Mononuclear cell (primary cell): ENCODE measurements around the gene PLEKHN1. TPM values are rescaled to one million over a fixed set of nuclear protein-coding genes. Genes with fewer than 3 reads are reported as not detected.

Experiments used
- H3K27me3 ChIP-seq: 2 replicates; pipeline ENCODE4 v1.6.0; 2011; ENCODE audit warnings: low read length, control low read depth; ENCODE audit not compliant: insufficient read depth
- H3K4me1 ChIP-seq: 2 replicates; pipeline ENCODE4 v1.5.1; 2011; ENCODE audit warnings: mild to moderate bottlenecking, low read length, control low read depth; ENCODE audit not compliant: insufficient read depth
- H3K4me3 ChIP-seq: 2 replicates; pipeline ENCODE4 v1.5.1; 2011; ENCODE audit warnings: mild to moderate bottlenecking, low read length, moderate library complexity
- H3K9me3 ChIP-seq: 2 replicates; pipeline ENCODE4 v1.5.1; 2011; ENCODE audit warnings: low read depth, mild to moderate bottlenecking, control low read depth, low read length
- total RNA-seq: library from RNA; depleted of rRNA; stranded (reverse); fragments of >200 nt; gene quantifications from one replicate; pipeline ENCODE4 v1.2.3, GENCODE V29; 2012

PLEKHN1 gene, protein sequence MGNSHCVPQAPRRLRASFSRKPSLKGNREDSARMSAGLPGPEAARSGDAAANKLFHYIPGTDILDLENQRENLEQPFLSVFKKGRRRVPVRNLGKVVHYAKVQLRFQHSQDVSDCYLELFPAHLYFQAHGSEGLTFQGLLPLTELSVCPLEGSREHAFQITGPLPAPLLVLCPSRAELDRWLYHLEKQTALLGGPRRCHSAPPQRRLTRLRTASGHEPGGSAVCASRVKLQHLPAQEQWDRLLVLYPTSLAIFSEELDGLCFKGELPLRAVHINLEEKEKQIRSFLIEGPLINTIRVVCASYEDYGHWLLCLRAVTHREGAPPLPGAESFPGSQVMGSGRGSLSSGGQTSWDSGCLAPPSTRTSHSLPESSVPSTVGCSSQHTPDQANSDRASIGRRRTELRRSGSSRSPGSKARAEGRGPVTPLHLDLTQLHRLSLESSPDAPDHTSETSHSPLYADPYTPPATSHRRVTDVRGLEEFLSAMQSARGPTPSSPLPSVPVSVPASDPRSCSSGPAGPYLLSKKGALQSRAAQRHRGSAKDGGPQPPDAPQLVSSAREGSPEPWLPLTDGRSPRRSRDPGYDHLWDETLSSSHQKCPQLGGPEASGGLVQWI
- 0.10 TPM for total RNA-seq

DNA sequence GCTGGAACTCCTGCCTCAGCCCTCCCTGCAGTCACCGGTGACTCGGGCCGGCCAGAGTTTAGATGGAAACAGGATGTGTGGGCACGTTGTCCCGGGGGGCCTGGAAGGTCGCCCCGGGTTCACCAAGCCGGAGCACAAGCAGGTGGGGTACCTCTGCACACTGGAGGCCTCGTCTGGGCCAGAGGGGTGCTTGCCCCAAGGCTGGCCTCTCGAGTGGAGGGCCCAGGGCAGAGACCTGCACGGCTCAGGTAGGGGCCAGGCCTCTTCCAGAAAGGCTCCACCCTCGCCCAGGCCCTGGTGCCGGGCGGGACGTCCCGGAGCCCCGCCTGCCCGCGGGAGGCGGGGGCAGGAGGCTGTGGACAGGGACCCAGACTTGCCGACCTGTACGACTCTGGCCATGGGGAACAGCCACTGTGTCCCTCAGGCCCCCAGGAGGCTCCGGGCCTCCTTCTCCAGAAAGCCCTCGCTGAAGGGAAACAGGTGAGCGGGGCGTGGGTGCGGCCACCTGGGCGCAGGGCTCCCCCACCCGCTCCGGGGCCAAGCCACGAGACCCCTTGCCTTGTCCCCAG lies at the start of gene PLEKHN1:
Gene PLEKHN1 (plus strand): TSS at position 348 of the 569 bp plus-strand sequence. CDS start 50 bp downstream, at position 398.
- Histone ChIP-seq H3K4me1 (peaks cover 22% of the 10 kb centered on the region), H3K27me3 (peaks cover 3% of the 10 kb centered on the region), H3K9me3 (no peaks in the 10 kb centered on the region), H3K4me3 (peak within 1 kb of the TSS; percentile 46)

DNA sequence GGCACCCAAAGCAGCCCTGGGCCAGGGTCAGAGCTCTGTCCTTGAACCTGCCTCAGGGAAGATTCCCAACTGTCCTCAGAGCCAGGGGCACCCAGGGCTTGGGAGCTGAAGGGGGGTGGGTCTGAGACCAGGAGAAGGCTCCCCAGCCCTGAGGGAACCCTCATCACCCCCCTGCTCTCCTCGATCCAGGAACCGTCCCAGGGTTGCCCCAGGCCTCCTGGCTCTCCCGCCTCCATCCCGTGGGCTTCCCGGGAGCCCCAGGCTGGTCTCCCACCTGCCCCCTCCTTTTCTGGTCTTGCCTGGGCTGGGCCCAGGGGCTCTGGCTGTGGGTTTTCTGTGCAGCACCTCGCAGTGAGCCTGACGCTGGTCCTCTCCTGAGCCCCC lies 49.2 kb upstream of the PLEKHN1 start:
- peaks cover 9% of the 10 kb centered on the region for H3K4me1 ChIP-seq
- peaks cover 18% of the 10 kb centered on the region for H3K27me3 ChIP-seq
- no peaks in the 10 kb centered on the region for H3K9me3 ChIP-seq
- no peak overlapping the region for H3K4me3 ChIP-seq

DNA sequence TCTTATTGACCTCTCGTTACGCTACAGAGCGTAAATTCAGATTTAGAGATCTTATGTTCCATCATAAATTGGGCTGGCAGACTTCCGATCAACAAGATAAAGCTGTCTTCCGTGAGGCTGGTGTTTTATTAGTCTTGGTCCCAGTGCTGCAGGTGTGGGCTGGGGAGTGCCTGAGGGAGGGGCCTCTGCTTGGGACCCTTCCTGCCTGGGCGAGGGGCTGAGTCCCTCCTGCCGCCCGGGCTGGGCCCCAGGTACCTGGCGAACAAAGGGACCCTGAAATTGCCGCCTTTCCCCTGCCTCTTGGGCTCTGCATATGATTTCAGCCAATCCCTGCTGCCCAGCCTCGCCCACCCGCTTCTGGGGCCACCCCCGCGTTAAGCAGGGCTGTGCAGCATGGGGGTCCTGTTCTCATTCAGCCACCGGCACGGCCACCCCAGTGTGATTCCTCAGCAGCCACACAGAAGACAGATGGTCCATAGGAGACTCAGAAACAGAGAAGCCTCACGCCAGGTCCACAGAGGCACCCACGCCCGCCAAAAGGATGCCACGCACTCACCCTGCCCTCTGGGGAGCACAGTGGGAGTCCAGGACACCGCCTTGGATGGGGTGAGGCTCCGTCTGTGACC lies 48.7 kb upstream of the PLEKHN1 start:
- Histone ChIP-seq H3K4me1 (peaks cover 9% of the 10 kb centered on the region), H3K9me3 (no peaks in the 10 kb centered on the region), H3K4me3 (no peak overlapping the region), H3K27me3 (peaks cover 23% of the 10 kb centered on the region)

DNA sequence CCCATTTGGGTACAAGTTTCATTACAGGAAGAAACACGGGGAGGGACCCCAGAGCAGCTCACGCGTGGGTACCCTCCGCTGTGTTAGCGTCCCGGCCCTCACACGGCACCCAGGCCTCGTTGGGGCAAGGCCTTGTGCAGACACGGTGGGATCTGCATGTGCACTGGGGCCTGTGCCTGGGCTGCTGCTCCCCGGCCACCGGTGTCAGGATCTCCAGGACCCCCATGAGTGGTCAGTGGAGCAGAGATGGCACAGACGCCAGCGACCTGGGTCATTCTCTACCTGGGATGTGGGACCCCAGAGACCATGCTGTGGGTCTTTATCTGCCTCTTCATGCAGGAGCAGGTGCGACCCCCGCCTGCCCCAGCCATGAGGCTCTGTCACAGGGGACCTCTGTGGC lies 47.9 kb upstream of the PLEKHN1 start:
- peaks cover 14% of the 10 kb centered on the region for H3K4me1 ChIP-seq
- peaks cover 30% of the 10 kb centered on the region for H3K27me3 ChIP-seq

DNA sequence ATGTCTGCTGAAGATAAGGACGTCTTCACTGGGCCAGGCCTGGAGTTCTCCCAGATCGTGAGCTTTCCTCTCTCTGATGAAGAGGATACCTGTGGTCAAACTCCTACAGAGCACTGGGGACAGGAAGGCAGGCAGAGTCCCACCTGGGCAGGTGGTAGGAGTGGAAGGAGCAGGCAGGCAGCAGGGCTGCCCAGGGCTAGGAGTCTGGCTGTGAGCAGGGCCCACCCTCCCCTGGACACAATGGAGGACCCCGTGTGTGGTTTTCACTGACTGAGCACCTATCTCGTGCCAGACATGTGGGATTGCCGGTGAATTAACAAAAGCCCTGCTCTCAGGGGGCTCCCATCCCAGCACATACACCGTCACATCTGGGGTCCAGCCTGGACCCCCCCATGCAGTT lies 47.4 kb upstream of the PLEKHN1 start:
- Histone ChIP-seq H3K9me3 (no peaks in the 10 kb centered on the region), H3K27me3 (peaks cover 32% of the 10 kb centered on the region)

More for the DNA sequence above, 47.9 kb upstream of the PLEKHN1 start:
- H3K9me3 ChIP-seq = no peaks in the 10 kb centered on the region
- H3K4me3 ChIP-seq = no peak overlapping the region

DNA sequence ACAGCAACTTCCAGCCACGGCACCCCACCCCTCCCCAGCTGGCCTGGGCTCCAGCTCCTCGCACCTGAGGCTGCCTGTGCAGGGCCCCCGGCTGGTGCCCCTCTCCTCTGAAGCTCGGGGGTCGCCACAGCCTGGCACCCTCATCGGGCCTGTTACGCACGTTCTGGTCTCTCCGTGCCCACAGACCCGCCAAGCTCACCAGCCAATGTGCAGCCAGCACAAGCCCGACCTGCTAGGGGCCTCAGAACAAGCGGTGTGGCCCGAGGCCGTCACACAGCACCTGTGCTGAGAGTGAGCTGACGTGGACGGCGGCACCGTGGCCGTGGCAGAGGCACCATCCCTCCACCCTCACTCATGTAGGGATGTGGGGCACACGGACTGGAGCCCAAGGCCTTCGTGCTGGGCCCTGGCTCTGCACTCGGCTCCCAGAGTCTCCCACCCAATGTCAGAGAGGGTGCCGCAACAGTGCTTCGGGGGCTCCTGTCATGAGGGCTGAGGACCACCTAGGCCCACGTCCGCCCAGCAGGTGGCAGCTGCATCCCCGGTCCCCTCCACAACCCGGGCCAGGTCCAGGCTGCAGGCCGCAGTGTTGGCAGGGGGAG lies 46.9 kb upstream of the PLEKHN1 start:
- H3K27me3 ChIP-seq = peaks cover 32% of the 10 kb centered on the region

More for the DNA sequence above, 47.4 kb upstream of the PLEKHN1 start:
- Histone ChIP-seq H3K4me3 (no peak overlapping the region), H3K4me1 (peaks cover 17% of the 10 kb centered on the region)

DNA sequence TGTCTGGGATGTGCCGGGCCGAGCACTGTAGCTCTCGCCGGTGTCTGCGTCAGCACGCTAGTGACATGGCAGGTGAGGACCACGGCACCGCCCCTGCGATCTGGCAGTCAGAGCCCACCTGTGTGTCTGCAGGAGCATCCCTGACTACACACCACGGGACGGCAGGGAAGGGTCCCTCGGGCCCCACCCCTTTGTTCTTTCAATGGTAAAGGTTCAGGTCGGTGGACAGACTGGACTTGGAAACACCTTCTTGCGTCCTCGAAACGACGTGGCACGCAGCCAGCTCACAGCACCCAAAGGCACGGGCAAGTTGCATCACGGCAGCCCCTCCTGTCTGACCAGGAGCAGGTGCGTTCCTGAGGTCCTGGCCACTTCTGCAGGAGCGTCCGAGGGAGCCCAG lies 46.3 kb upstream of the PLEKHN1 start:
- H3K4me3 ChIP-seq = no peak overlapping the region
- H3K27me3 ChIP-seq = peaks cover 32% of the 10 kb centered on the region
- H3K9me3 ChIP-seq = no peaks in the 10 kb centered on the region
- H3K4me1 ChIP-seq = peaks cover 22% of the 10 kb centered on the region

More for the DNA sequence above, 46.9 kb upstream of the PLEKHN1 start:
- Histone ChIP-seq H3K4me3 (no peak overlapping the region), H3K9me3 (no peaks in the 10 kb centered on the region), H3K4me1 (peaks cover 17% of the 10 kb centered on the region)

DNA sequence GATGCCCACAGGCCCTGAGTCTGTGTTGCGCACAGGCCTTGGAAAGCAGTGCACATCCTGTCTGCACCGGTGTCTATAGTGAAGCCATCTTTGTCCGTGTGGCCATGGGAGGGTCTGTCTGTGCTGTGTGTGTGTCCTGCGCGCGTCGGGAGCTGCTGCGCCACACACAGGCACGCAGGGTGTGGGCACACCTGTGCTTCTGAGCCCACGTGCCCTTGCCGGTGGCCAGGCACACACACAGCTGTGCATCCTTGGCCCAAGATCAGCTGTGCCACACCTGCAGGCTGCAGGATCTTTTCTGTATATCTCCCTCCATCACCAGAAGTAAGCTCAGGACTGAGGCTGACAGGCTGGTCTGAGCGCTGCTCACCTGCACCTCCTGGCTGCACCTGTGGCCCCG lies 45.8 kb upstream of the PLEKHN1 start:
- no peak overlapping the region for H3K4me3 ChIP-seq
- peaks cover 32% of the 10 kb centered on the region for H3K27me3 ChIP-seq
- no peaks in the 10 kb centered on the region for H3K9me3 ChIP-seq
- peaks cover 22% of the 10 kb centered on the region for H3K4me1 ChIP-seq

DNA sequence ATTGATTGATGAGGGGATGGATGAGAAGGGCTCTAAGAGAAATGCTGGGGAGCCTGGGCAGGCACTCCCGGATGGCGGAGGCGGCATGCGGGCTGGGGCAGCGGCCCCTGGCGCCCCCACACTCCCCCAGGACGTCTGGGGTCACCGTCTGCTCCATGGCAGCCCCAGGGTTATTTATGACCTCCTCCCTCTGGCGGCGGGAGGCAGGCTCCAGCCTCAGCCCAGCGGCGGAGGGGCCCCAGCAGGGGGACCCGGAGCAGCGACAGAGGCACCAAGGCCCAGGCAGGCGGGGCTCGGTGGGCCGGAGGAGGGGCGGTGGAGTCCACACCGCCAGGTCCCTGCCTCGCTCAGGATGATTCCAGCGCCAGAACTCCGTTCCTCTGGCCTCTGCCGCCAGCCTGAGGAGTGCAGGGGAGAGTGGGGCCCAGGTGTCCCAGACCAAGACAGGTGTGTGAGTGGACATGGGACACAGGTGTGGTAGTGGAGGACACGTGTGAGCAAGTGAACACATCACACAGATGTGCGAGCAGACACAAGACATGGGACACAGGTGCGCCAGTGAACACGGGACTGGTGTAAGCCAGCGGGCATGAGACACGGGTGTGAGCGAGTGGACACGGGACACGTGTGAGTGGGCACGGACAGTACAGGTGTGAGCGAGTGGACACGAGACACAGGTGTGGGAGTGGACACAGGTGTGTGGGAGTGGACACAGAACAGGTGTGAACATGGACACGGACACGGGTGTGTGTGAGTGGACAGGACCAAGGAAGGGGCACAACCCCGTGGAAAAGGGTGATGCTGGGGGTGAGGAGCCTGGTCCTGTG lies 45.1 kb upstream of the PLEKHN1 start:
- no peaks in the 10 kb centered on the region for H3K9me3 ChIP-seq
- no peak overlapping the region for H3K4me3 ChIP-seq
- peaks cover 39% of the 10 kb centered on the region for H3K27me3 ChIP-seq
- H3K4me1 ChIP-seq = peaks cover 22% of the 10 kb centered on the region

DNA sequence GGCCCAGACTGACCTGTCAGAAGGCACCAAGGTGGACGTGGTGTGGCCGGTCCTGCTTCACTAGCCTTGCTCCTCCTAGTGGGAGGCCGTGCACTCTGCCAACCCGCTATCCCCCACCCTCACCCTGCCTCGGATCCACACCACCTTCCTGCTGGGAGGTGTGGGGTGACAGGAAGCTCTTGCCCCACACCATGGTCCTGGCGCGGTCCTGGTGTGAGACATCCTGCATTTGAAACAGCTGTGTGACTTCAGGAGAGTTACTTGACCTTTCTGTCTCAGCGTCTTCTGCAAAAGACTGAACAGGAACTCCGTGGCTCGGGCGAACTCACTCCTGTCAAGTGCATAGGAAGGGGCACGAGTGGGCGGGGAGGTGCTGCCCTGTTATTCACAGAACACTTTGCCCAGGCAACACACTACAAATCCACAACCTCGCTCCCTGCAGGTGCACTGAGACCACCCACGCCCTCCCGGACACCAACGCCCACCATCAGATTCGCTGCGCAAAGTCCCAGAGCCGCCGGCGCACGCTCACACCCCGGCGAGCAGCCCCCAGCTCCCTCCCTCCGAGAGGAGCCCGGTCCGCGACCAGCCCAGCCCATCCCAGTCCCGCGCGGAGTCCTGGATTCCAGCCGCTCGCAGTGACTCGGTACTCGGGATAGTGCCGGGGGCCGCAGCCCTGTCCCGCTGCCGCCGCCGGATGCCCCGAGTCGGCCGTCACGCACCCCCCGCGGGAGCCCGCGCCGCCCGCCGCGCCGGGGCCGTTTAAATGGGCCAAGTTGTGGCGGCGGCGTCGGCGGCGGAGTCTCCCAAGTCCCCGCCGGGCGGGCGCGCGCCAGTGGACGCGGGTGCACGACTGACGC lies 42.9 kb upstream of the PLEKHN1 start, which contains the start of gene SAMD11:
Gene SAMD11 (plus strand): TSS at position 793 of the 860 bp plus-strand sequence. CDS start 509 bp downstream, outside the sequence.
- Histone ChIP-seq H3K4me3 (no peak within 1 kb of the TSS), H3K27me3 (peaks cover 49% of the 10 kb centered on the region), H3K4me1 (peaks cover 22% of the 10 kb centered on the region), H3K9me3 (no peaks in the 10 kb centered on the region)

DNA sequence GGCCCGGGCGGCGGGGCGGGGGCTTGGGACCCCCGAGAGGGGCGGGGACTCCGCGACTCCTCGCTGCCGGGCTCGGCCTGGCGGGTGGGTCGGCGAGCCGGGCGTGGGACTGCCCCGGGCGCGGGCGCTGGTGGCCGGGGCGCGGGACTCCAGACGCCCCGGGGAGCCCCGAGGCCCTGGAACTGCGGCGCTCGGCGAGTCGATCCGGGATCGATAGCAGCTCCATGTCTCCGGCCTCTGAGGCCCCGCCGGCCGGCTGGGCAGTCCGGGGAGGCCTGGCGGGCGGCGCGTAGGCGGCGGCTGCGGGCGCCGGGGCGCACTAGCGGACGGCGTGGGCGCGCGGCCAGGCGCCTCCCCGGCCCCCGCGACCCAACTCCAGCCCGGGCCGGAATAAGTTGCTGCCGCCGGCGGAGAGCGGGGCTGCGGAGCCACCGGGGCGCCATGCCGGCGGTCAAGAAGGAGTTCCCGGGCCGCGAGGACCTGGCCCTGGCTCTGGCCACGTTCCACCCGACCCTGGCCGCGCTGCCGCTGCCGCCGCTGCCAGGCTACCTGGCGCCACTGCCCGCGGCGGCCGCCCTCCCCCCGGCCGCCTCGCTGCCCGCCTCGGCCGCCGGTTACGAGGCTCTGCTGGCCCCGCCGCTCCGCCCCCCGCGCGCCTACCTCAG lies 42.2 kb upstream of the PLEKHN1 start:
- Histone ChIP-seq H3K9me3 (no peaks in the 10 kb centered on the region), H3K27me3 (peaks cover 49% of the 10 kb centered on the region), H3K4me3 (no peak overlapping the region), H3K4me1 (peaks cover 22% of the 10 kb centered on the region)

DNA sequence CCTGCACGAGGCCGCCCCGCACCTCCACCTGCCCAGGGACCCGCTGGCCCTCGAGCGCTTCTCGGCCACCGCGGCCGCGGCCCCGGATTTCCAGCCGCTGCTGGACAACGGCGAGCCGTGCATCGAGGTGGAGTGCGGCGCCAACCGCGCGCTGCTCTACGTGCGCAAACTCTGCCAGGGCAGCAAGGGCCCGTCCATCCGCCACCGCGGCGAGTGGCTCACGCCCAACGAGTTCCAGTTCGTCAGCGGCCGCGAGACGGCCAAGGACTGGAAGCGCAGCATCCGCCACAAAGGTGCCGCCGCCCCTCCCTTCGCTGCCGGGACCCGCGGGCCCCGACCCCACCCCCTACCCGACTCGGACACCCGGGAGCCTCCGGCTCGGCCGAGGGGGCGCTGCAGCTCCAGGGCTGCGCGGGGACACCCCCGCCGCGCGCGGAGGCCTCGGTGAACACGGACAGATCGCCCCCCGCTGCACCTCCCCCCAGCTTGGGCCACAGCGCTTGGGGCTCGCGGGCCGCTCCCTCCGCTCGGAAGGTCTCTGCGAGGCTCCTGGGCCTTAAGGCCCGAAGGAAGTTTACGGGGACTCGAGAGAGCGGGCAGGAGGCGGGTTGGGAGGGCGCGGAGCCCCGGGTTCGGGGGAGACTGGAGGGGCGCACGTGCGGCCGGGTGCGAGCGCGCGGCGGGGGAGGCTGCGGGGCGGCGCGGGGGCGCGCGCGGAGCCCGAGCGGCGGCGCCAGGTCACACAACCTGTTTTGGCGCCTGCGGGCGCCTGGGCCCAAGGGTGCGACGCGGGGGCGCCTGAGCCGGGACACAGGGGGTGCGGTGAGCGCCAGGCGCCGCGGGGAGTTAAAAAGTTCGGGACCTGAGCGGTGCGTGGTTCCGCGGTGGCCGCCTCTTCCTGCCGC lies 41.4 kb upstream of the PLEKHN1 start:
- Histone ChIP-seq H3K4me1 (peaks cover 22% of the 10 kb centered on the region), H3K4me3 (no peak overlapping the region), H3K9me3 (no peaks in the 10 kb centered on the region), H3K27me3 (peaks cover 49% of the 10 kb centered on the region)
